GOT3 (cell line): ENCODE data around the gene PRR36.
"Not testable (repeated sequence)": the region's sequence is repeated elsewhere in the genome, so short reads cannot be mapped to it uniquely, and the experiment has no call there.

ENCODE experiments used
- DNase-seq: peaks from one replicate; lab custom pipeline; 2025; ENCODE audit warnings: mixed read lengths; lab: John Stamatoyannopoulos, UW

Gene PRR36

DNA sequence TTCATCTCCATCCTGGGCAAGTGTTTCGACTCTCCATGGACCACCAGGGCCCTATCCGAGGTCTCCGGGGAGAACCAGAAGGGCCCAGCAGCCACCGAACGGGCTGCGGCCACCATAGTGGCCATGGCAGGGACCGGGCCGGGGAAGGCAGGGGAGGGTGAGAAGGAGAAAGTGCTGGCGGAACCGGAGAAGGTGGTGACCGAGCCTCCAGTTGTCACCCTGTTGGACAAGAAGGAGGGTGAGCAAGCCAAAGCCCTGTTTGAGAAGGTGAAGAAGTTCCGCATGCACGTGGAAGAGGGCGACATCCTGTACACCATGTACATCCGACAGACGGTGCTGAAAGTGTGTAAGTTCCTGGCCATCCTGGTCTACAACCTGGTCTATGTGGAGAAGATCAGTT lies 24.8 kb upstream of the PRR36 start:
- DNase-seq: no peak

GRCh38 chr19:7897292-7897691 lies 23.1 kb upstream of the PRR36 start:
- DNase-seq: no peak

- DNase-seq: no peak
These were observed 21.4 kb upstream of the PRR36 start for GRCh38 chr19:7895565-7895964.

DNA sequence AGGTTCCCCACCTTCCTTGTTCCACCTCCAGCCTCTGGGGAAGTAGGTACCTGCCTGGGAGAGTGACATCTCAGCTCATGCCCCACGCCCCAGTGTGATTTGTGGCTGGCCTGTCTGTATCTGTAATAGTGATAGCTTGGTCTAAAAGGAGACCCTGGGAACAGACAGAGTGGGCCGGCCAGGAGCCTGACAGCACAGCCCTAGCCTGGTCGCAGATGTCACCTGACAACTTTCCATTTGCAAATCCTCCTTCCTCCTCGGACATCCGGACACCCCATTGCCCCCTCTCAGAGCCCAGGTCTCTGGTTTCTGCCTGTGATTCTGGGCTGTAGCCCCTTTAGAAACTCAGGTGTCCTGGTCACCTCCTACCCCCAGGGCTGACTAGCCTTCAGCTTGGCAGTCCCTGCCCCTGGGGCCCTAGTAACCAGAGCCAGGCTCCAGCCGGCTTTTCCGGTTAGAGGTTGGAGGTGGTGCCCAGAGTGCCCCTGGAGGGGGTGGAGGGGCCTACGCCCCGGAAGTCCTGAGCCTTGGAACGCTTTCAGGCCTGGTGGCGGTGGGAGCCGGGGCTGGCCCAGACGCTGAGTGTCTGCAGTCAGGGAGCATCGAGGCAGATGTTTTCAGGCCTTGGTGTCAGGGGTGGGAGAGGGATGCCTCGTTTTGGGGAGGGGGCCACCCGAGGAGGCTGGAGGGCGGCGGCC lies 20.6 kb upstream of the PRR36 start:
- no peak for DNase-seq

DNA sequence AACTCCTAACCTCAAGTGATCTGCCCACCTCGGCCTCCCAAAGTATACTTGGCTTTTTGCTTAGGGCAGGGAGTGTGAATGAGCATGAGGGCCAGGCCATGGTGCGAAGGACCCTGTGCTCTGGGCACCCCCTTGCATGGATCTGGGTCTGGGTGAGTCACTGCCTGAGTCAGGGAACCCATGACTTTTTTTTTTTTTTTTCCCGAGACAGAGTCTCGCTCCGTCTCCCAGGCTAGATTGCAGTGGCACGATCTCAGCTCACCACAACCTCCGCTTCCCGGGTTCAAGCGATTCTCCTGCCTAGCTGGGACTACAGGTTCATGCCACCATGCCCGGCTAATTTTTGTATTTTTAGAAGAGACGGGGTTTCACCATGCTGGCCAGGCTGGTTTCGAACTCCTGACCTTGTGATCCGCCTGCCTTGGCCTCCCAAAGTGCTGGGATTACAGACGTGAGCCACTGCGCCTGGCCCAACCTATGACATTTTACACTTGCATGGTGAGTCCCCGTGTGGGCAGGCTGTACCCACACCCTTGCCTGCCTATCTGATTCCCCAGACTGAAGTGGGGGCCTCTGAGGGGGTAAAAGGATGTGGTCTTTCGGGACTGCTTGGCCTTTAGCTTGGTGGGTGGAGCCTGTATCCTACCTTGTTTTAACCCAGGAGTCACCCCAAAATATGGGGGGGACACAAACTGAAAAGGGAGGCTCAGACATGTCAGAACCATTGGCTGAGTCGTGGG lies 19.3 kb upstream of the PRR36 start:
- DNase-seq: not testable (repeated sequence)

- DNase-seq: no peak
These were observed 14.6 kb upstream of the PRR36 start for GRCh38 chr19:7888826-7889217.

- DNase-seq: no peak
These were observed 14.1 kb upstream of the PRR36 start, which contains the start of gene LRRC8E for GRCh38 chr19:7888145-7888825. LRRC8E (plus strand) TSS chr19:7888510; CDS start chr19:7895604, 7,094 bp downstream.

DNA sequence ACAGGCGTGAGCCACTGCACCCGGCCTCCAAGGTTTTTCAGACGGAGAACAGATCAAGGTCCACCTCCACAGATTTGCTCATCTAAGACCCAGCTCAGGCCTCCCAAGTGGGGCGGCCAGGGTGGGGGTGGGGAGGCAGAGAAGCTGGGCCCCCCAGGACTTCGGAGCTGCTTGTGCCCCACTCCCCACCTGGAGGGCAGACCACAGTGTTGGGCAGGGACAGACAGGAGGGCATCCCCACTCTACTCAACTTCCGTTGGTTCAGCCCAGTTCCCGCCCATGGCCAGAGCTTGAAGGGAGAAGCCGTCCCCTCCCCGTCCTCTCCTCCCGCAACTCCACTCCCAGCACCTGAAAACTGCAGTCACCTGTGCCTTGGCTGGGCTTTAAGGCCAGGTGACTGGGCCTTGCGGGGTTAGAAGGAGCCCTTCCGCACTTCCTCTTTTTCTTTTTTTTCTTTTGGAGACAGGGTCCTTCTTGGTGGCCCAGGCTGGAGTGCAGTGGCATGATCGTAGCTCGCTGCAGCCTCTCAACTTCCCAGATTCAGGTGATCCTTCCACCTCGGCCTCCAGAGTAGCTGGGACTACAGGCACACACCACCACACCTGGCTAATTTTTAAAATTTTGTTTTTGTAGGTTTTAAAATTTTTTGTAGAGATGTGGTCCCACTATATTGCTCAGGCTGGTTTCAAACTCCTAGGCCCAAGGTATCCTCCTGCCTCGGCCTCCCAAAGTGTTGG lies 13.4 kb upstream of the PRR36 start:
- DNase-seq: no peak

- no peak for DNase-seq
These were observed 11.6 kb upstream of the PRR36 start for GRCh38 chr19:7885818-7886217.

DNA sequence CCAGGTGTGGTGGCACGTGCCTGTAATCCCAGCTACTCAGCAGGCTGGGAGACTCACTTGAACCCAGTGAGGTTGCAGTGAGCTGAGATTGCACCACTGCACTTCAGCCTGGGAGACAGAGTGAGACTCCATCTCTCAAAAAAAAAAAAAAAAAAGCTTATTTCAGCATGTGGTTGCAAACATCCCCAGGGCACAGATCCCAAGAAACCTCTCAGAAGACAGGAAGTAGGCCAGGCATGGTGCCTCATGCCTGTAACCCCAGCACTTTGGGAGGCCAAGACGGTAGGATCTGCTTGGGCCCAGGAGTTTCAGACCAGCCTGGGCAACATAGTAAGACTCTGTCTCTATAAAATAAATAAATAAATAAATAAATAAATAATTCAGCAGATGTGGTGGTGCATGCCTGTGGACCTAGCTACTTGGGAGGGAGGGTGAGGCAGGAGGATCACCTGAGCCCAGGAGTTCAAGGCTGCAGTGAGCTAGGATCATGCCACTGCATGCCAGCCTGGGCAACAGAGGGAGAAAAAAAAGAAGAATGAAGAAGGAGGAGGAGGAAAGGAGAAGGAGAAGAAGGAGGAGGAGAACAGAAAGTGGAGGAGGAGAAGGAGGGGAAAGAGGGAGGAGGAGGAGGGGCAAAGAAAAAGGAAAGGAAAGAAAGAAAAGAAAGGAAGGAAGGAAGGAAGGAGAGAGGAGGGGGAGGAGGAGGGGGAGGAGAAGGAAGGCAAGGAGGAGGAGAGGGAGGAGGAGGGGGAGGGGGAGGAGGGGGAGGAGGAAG lies 9.8 kb upstream of the PRR36 start:
- no peak for DNase-seq

- DNase-seq: no peak
These were observed 8.9 kb upstream of the PRR36 start for GRCh38 chr19:7883105-7883504.

- DNase-seq: no peak
These were observed 7.7 kb upstream of the PRR36 start for GRCh38 chr19:7881910-7882309.

DNA sequence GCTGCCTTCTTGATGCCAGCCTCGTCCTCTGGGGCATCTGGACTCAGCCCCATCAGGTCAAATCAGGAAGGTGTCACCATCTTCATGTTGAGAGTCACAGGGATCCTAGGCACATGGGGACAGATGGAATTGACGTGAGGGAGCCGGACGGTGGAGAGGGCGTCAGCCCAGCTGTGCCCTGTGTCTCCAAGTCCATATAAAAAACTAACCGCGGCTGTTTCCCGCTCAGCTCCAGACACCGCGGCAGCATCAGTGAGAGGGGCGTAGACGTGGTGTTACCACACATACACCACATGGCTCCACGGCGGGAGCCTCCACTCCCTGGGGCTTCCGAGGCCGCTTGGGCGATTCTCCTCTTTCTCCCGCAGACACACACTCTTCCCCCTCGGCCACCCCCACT lies 5.6 kb upstream of the PRR36 start:
- DNase-seq: no peak

GRCh38 chr19:7879111-7879807 lies 5.1 kb upstream of the PRR36 start:
- no peak for DNase-seq

DNA sequence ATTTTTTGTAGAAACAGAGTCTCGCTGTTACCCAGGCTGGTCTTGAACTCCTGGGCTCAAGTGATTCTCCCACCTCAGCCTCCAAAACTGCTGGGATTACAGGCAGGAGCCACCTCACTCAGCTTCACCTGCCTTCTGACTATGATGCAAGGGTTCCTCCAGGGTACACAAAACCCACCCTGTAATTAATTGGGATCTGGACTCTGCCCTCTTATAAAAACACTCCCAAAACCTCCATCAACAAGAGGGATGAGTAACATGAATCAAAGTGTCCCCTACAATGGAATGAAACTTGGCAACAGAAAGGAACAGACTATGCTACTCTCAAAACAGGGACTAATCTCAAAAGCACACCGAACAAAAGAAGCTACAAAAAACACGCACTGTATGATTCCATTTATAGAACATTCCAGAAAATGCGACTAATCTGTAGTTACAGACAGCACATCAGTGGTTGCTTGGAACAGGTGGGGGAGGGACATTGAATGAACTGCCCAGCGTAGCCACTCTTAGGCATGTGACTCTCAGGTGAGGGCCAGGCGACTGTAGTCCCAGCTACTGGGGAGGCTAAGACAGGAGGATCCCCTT lies 3.2 kb upstream of the PRR36 start:
- DNase-seq: no peak

- no peak for DNase-seq
These were observed 695 bp upstream of the PRR36 start for GRCh38 chr19:7874897-7875273.

GRCh38 chr19:7873304-7874075 lies 700 bp downstream of the PRR36 start:
- DNase-seq: no peak

- no peak for DNase-seq
These were observed 1.6 kb downstream of the PRR36 start for GRCh38 chr19:7872306-7873204.
